ENCODE data around the gene ZBED5. TPM values are rescaled to one million over a fixed set of nuclear protein-coding genes. Genes with fewer than 3 reads are reported as not detected.

The ZBED5 gene
- total RNA-seq, 1 experiment from 2014 or later, result 21.5 TPM

DNA sequence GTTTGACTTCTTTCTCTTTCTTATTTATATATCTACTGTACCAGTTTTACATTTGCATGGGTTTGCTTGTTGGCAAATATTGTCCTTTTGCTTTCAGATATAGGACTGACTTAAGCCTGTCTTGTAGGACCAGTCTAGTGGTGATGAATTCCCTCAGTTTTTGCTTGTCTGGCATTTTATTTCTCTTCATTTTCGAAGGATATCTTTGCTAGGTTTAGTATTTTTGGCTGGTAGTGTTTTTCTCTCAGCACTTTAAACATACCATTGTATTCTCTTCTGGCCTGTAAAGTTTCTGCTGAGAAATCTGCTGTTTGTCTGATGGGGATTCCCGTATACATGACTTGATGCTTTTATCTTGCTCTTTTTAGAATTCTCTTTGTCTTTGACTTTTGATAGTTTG lies 14.2 kb upstream of the ZBED5 start:
- no peak for TF ChIP-seq EZH2 (IDR thresholded peaks at IDR 0.05; ENCODE audit: low read depth)
- intact Hi-C loops (cut with micrococcal nuclease; ENCODE audit: unreplicated experiment), result no loop called here
- no peak overlapping the region for H2AFZ ChIP-seq
- no peaks in the 10 kb centered on the region for H3K27me3 ChIP-seq (ENCODE audit: insufficient read depth, low read depth)
- no TSS peak for BruUV-seq (replicated peaks)
- peaks cover 24% of the 10 kb centered on the region; the same call in 1 of the 2 replicates for H3K4me1 ChIP-seq (replicated peaks; ENCODE audit: insufficient read depth)
- no peaks in the 10 kb centered on the region for H3K79me2 ChIP-seq (ENCODE audit: low read depth)
- DNase-seq, result no peak
- peaks cover 16% of the 10 kb centered on the region; the same call in 1 of the 2 replicates for H3F3A ChIP-seq (ENCODE audit: insufficient read depth, low read depth)
- ChIA-PET POLR2A (ENCODE audit: unreplicated experiment) (no interaction called here), CTCF (no interaction called here)
- no peaks in the 10 kb centered on the region for H3K9me2 ChIP-seq (ENCODE audit: insufficient read depth)
- peaks cover 5% of the 10 kb centered on the region; the same call in 1 of the 2 replicates for H3K36me3 ChIP-seq (ENCODE audit: low read depth)
- no peak overlapping the region for H3K4me2 ChIP-seq
- peaks cover 21% of the 10 kb centered on the region; the same call in 1 of the 2 replicates for H3K9me3 ChIP-seq (ENCODE audit: insufficient read depth, low read depth)
- H4K20me1 ChIP-seq (ENCODE audit: insufficient read depth), result no peaks in the 10 kb centered on the region
- no peak overlapping the region for H3K4me3 ChIP-seq
- H3K27ac ChIP-seq, result no peak overlapping the region

DNA sequence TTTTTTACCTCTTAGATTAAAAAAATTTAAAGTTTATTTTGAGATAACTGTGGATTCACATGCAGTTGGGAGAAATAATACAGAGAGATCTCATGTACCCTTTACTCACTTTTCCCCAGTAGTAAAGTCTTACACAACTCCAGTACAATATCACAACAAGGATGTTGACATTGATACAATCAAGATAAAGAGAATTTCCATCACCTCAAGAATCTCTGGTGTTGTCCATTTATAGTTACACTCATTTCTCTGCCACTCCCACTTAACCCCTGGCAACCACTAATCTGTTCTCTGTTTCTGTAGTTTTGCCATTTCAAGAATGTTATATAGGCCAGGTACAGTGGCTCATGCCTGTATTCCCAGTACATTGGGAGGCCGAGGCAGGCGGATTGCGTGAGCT lies 10.5 kb upstream of the ZBED5 start:
- no peaks in the 10 kb centered on the region for H3K36me3 ChIP-seq (ENCODE audit: low read depth)
- ChIA-PET POLR2A (ENCODE audit: unreplicated experiment) (no interaction called here), CTCF (no interaction called here)
- H3K27ac ChIP-seq, result no peak overlapping the region
- no TSS peak for BruUV-seq (replicated peaks)
- no peaks in the 10 kb centered on the region for H3K9me2 ChIP-seq (ENCODE audit: insufficient read depth)
- intact Hi-C loops (cut with micrococcal nuclease; ENCODE audit: unreplicated experiment), result no loop called here
- H3K9me3 ChIP-seq (ENCODE audit: insufficient read depth, low read depth), result peaks cover 7% of the 10 kb centered on the region; the same call in 1 of the 2 replicates
- no peak overlapping the region for H3K4me3 ChIP-seq
- no peak overlapping the region for H2AFZ ChIP-seq
- DNase-seq, result no peak
- H3K4me2 ChIP-seq, result no peak overlapping the region
- no peaks in the 10 kb centered on the region for H4K20me1 ChIP-seq (ENCODE audit: insufficient read depth)
- H3F3A ChIP-seq (ENCODE audit: insufficient read depth, low read depth), result no peaks in the 10 kb centered on the region
- no peaks in the 10 kb centered on the region for H3K79me2 ChIP-seq (ENCODE audit: low read depth)
- no peaks in the 10 kb centered on the region for H3K27me3 ChIP-seq (ENCODE audit: insufficient read depth, low read depth)
- H3K4me1 ChIP-seq (replicated peaks; ENCODE audit: insufficient read depth), result 0 out of 2 replicates have a peak, but pooled peaks cover 3% of the 10 kb centered on the region
- TF ChIP-seq, protein P1, sequence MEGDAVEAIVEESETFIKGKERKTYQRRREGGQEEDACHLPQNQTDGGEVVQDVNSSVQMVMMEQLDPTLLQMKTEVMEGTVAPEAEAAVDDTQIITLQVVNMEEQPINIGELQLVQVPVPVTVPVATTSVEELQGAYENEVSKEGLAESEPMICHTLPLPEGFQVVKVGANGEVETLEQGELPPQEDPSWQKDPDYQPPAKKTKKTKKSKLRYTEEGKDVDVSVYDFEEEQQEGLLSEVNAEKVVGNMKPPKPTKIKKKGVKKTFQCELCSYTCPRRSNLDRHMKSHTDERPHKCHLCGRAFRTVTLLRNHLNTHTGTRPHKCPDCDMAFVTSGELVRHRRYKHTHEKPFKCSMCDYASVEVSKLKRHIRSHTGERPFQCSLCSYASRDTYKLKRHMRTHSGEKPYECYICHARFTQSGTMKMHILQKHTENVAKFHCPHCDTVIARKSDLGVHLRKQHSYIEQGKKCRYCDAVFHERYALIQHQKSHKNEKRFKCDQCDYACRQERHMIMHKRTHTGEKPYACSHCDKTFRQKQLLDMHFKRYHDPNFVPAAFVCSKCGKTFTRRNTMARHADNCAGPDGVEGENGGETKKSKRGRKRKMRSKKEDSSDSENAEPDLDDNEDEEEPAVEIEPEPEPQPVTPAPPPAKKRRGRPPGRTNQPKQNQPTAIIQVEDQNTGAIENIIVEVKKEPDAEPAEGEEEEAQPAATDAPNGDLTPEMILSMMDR (conservative IDR thresholded peaks at IDR 0.05), result no peak
- TF ChIP-seq EZH2 (IDR thresholded peaks at IDR 0.05; ENCODE audit: low read depth), result no peak

DNA sequence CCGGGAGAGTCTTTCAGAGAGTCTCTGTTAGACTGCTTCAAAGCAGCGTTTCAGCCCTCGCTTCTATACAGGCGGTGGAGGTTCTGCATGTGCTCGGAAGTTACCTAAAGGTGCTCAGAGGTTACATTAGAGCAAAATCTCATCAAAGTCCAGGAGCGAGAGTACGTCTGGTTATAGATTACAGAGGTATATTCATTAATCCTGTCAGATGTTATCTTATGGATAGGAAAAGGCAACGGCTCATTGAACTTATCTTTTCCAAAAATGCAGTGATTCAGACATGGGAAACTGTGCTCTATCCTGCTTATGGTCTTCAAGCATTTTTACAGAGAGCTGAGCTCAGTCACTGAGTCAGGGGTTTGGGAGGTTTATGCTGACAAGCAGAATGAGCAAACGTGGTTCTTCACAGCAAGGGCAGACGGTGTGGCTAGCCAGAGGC lies 9.1 kb upstream of the ZBED5 start:
- no peak overlapping the region for H3K4me2 ChIP-seq
- no peak for DNase-seq

More for the DNA sequence above, 9.1 kb upstream of the ZBED5 start:
- H3K9me2 ChIP-seq (ENCODE audit: insufficient read depth), result no peaks in the 10 kb centered on the region
- H3K36me3 ChIP-seq (ENCODE audit: low read depth), result no peaks in the 10 kb centered on the region
- 0 out of 2 replicates have a peak, but pooled peaks cover 3% of the 10 kb centered on the region for H3K4me1 ChIP-seq (replicated peaks; ENCODE audit: insufficient read depth)
- H3K9me3 ChIP-seq (ENCODE audit: insufficient read depth, low read depth), result no peaks in the 10 kb centered on the region; the same call in 1 of the 2 replicates
- ChIA-PET POLR2A (ENCODE audit: unreplicated experiment) (no interaction called here), CTCF (no interaction called here)
- H3K79me2 ChIP-seq (ENCODE audit: low read depth), result no peaks in the 10 kb centered on the region
- H2AFZ ChIP-seq, result no peak overlapping the region
- no peak overlapping the region for H3K4me3 ChIP-seq
- no peaks in the 10 kb centered on the region for H3K27me3 ChIP-seq (ENCODE audit: insufficient read depth, low read depth)
- BruUV-seq (replicated peaks), result no TSS peak
- H3F3A ChIP-seq (ENCODE audit: insufficient read depth, low read depth), result no peaks in the 10 kb centered on the region
- no peak overlapping the region for H3K27ac ChIP-seq
- TF ChIP-seq EZH2 (IDR thresholded peaks at IDR 0.05; ENCODE audit: low read depth), result no peak
- TF ChIP-seq, protein P1 (conservative IDR thresholded peaks at IDR 0.05), result no peak
- intact Hi-C loops (cut with micrococcal nuclease; ENCODE audit: unreplicated experiment), result no loop called here
- no peaks in the 10 kb centered on the region for H4K20me1 ChIP-seq (ENCODE audit: insufficient read depth)

Measured in PC-9 (cell line).